GM10248 (cell line): Measurements from ENCODE around the gene ZYX.
"Not testable (repeated sequence)": the region's sequence is repeated elsewhere in the genome, so short reads cannot be mapped to it uniquely, and the experiment has no call there.

ENCODE experiments used
- CTCF ChIA-PET: fragments of 300-600 bp; sonication (Branson Sonifier 250); formaldehyde crosslinking; extraction: SDS; loops from one replicate; lab custom pipeline; 2021; ENCODE audit warnings: antibody characterized with exemption; lab: Yijun Ruan, JAX
- POLR2A ChIA-PET: fragments of 350-650 bp; sonication (Branson Sonifier 250); formaldehyde crosslinking; extraction: SDS; loops from one replicate; lab custom pipeline; 2020; ENCODE audit warnings: antibody characterized with exemption; lab: Yijun Ruan, JAX
- DNase-seq: peaks from one replicate; pipeline ENCODE4 v3.0.0; 2012; ENCODE audit errors: extremely low spot score
- TF ChIP-seq, protein P1 (sequence below): IDR thresholded peaks from 2 replicates; pipeline ENCODE4 v1.5.1; 2012; ENCODE audit warnings: mild to moderate bottlenecking, low read depth; ENCODE audit errors: extremely low read depth, missing control alignments, control extremely low read depth

The ZYX gene

GRCh38 chr7:143398616-143399015 lies 17.5 kb downstream of the ZYX start:
- ChIA-PET CTCF (interaction anchor here (3.2 to 4.7 kb wide), 2 partner anchors 18 to 19 kb away, joined by 15 to 26 read pairs; no protein-coding TSS in a partner anchor), POLR2A (no interaction called here)
- DNase-seq: no peak
- TF ChIP-seq, protein P1, sequence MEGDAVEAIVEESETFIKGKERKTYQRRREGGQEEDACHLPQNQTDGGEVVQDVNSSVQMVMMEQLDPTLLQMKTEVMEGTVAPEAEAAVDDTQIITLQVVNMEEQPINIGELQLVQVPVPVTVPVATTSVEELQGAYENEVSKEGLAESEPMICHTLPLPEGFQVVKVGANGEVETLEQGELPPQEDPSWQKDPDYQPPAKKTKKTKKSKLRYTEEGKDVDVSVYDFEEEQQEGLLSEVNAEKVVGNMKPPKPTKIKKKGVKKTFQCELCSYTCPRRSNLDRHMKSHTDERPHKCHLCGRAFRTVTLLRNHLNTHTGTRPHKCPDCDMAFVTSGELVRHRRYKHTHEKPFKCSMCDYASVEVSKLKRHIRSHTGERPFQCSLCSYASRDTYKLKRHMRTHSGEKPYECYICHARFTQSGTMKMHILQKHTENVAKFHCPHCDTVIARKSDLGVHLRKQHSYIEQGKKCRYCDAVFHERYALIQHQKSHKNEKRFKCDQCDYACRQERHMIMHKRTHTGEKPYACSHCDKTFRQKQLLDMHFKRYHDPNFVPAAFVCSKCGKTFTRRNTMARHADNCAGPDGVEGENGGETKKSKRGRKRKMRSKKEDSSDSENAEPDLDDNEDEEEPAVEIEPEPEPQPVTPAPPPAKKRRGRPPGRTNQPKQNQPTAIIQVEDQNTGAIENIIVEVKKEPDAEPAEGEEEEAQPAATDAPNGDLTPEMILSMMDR: no peak

DNA sequence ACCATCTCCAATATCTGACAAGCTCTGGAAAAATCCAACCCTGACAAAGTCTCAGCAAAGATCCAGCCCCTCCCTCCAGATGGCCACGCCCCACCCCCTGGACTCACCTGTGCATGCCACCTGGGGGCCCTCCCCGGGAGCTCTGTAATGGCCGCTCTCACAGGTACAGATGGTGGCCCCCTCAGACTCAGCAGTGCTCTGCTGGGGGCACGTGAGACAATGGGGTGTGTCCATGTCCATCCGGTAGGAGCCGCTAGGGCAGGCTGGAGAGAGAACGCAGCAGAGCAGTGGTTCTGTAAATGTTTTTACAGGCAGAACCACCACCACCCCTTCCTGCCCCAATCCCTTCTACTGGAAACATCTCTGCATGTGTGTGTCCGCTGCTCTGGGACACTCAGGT lies 18.0 kb downstream of the ZYX start:
- ChIA-PET CTCF (interaction anchor here (3.2 to 4.7 kb wide), 2 partner anchors 17 to 19 kb away, joined by 15 to 26 read pairs; no protein-coding TSS in a partner anchor), POLR2A (no interaction called here)
- TF ChIP-seq, protein P1: no peak
- DNase-seq: no peak

GRCh38 chr7:143399642-143400041 lies 18.5 kb downstream of the ZYX start:
- POLR2A ChIA-PET: interaction anchor here (0.5 kb wide), 1 partner anchor 592 kb away, joined by 3 read pairs; no protein-coding TSS in a partner anchor
- no peak for DNase-seq
- CTCF ChIA-PET: interaction anchor here (0.8 to 4.7 kb wide), 2 partner anchors 16 to 17 kb away, joined by 4 to 26 read pairs; no protein-coding TSS in a partner anchor
- TF ChIP-seq, protein P1: no peak

- ChIA-PET POLR2A (no interaction called here), CTCF (interaction anchor here (1.2 to 7.5 kb wide), 4 partner anchors 12 to 394 kb away, joined by 3 to 63 read pairs (median 4); no protein-coding TSS in a partner anchor)
- TF ChIP-seq, protein P1: no peak
- DNase-seq: no peak
These were observed 20.1 kb downstream of the ZYX start for GRCh38 chr7:143401265-143401664.

DNA sequence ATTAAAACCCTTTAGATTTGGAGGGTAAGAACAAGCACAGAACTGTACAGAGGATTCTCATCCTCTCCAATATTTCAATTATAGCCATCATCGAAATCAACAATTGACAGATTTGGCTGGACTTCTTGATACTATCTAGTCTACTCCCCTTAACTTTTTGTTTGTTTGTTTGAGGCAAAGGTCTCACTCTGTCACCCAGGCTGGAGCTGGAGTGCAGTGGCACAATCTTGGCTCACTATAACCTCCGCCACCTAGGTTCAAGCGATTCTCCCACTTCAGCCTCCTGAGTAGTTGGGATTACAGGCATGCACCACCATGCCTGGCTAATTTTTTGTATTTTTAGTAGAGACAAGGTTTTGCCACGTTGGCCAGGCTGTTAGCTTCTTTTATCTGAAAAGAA lies 21.1 kb downstream of the ZYX start:
- POLR2A ChIA-PET, DNase-seq: not testable (repeated sequence)
- CTCF ChIA-PET: interaction anchor here (7.5 kb wide), 1 partner anchor 14 kb away, joined by 63 read pairs; no protein-coding TSS in a partner anchor

DNA sequence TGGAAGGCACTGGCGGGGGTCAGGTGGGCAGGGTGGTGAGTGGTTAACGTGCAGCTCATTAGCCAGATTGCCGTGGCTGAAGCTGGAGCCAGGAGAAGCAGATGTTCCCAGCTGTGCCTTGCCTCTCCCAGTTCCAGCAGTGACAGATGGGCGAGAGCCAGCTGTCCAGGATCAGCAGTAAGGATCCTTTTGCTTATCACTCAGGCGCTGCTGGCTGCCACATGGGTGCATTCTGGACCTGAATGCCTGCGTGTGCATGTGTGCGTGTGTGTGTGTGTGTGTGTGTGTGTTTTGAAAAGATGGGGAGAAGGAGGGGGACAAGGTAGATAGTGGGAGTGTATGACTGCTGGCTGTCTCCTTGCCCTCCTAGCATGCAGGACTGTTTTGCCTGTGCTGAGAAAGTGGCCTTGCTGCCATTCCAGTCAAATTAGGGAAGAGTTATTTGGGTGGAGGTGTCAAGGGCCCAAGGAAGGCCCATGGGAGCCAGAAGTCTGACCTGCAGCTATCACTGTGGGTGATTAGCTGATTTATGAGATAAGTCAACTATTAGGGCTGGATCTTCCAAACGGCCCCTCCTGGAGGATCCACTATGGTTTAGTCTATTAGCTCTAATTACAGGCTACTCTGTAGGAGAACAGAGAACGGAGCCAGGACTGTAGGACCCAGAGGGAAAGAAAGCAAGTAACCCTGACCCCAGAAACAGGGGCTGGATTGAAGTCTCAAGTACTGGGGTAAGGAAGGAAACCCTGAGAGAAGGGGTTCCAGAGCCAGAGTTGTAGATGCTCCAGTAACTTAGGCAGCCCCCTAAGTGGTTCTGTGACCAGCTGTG lies 24.2 kb downstream of the ZYX start:
- DNase-seq: no peak
- CTCF ChIA-PET: interaction anchor here (1.5 to 7.5 kb wide), 5 partner anchors 11 to 331 kb away, joined by 3 to 63 read pairs (median 5); no protein-coding TSS in a partner anchor
- TF ChIP-seq, protein P1: no peak
- POLR2A ChIA-PET: no interaction called here

DNA sequence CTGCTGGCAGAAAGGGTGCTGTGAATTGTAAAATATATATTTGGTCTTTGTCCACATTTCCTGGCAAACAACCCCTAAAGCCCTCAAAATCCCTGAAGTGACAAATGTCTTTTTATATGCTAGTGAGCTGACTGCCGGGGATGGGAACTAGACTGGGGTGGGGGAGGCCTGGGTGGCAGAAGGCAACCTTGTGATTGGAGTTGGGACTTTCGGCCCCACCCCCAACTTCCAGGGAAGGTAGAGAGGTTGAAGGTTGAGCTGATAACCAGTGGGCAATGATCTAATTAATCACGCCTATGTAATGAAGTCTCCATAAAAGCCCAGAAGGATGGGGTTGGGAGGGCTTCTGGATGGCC lies 24.8 kb downstream of the ZYX start:
- CTCF ChIA-PET: interaction anchor here (1.5 to 7.5 kb wide), 5 partner anchors 10 to 191 kb away, joined by 3 to 63 read pairs (median 9); no protein-coding TSS in a partner anchor
- TF ChIP-seq, protein P1: no peak
- POLR2A ChIA-PET: no interaction called here
- DNase-seq: no peak
